HEK293 (cell line): Measurements from ENCODE around the gene CACNA1H.

ENCODE experiments used
- CTCF ChIA-PET: fragments of 350-600 bp; formaldehyde crosslinking; extraction: SDS; loops from one replicate; lab custom pipeline; 2021; ENCODE audit warnings: antibody characterized with exemption; lab: Yijun Ruan, JAX
- POLR2A ChIA-PET: fragments of 300-600 bp; formaldehyde crosslinking; extraction: SDS; loops from one replicate; lab custom pipeline; 2020; ENCODE audit warnings: antibody characterized with exemption, inconsistent platforms; lab: Yijun Ruan, JAX
- H3K27ac ChIP-seq: fragments of 200-500 bp; sonication (Bioruptor generic); 2 replicates; pipeline ENCODE4 v1.5.1; 2014; ENCODE audit warnings: low read depth, low read length, control low read depth, inconsistent platforms; ENCODE audit errors: extremely low read depth
- H3K36me3 ChIP-seq, 2 experiments: fragments of 200-500 bp in 1 of 2; sonication (Bioruptor generic) in 1 of 2; 1 replicate in 1 of 2; 2 replicates in 1 of 2; pipeline ENCODE4 v1.5.1; 2014 to 2017; ENCODE audit warnings: inconsistent platforms in 2 of 2, low read length in 2 of 2; ENCODE audit not compliant: control insufficient read depth in 2 of 2, insufficient read depth in 1 of 2
- H3K4me1 ChIP-seq: fragments of 200-500 bp; sonication (Bioruptor generic); 2 replicates; pipeline ENCODE4 v1.5.1; 2014; ENCODE audit warnings: mild to moderate bottlenecking, low read length, inconsistent platforms; ENCODE audit not compliant: control insufficient read depth, insufficient read depth
- H3K4me3 ChIP-seq: 2 replicates; pipeline ENCODE4 v1.5.1; 2011; ENCODE audit warnings: low read depth, mild to moderate bottlenecking, control low read depth, low read length, moderate library complexity
- H3K9me3 ChIP-seq: fragments of 200-500 bp; sonication (Bioruptor generic); 2 replicates; pipeline ENCODE4 v1.5.1; 2014; ENCODE audit warnings: low read depth, low read length, inconsistent platforms; ENCODE audit not compliant: control insufficient read depth, insufficient read depth
- BCL11B ChIP-seq: fragments of 450-650 bp; formaldehyde crosslinking; IDR thresholded peaks from 2 replicates; pipeline ENCODE4 v1.5.1; 2016; ENCODE audit warnings: low read depth, missing biosample characterization, missing genetic modification characterization
- BCL6B ChIP-seq: fragments of 450-650 bp; formaldehyde crosslinking; IDR thresholded peaks from 2 replicates; pipeline ENCODE4 v1.5.1; 2017; ENCODE audit warnings: missing biosample characterization, missing genetic modification characterization
- INSM2 ChIP-seq: fragments of 450-650 bp; formaldehyde crosslinking; IDR thresholded peaks from 2 replicates; pipeline ENCODE4 v1.5.1; 2016; ENCODE audit warnings: missing biosample characterization, missing genetic modification characterization
- KLF17 ChIP-seq: fragments of 450-650 bp; formaldehyde crosslinking; IDR thresholded peaks from 2 replicates; pipeline ENCODE4 v1.5.1; 2016; ENCODE audit warnings: missing biosample characterization, missing genetic modification characterization
- PRDM10 ChIP-seq: fragments of 450-650 bp; formaldehyde crosslinking; IDR thresholded peaks from 2 replicates; pipeline ENCODE4 v1.5.1; 2016; ENCODE audit warnings: missing biosample characterization, missing genetic modification characterization
- PRDM6 ChIP-seq: fragments of 450-650 bp; formaldehyde crosslinking; IDR thresholded peaks from 2 replicates; pipeline ENCODE4 v1.5.1; 2017; ENCODE audit warnings: missing biosample characterization, missing genetic modification characterization
- ZBTB7A ChIP-seq: fragments of 450-650 bp; formaldehyde crosslinking; IDR thresholded peaks from 2 replicates; pipeline ENCODE4 v1.5.1; 2016; ENCODE audit warnings: low read depth, missing biosample characterization, missing genetic modification characterization
- ZNF140 ChIP-seq: fragments of 450-650 bp; formaldehyde crosslinking; IDR thresholded peaks from 2 replicates; pipeline ENCODE4 v1.5.1; 2016; ENCODE audit warnings: missing biosample characterization, missing genetic modification characterization
- ZNF19 ChIP-seq: fragments of 450-650 bp; formaldehyde crosslinking; IDR thresholded peaks from 2 replicates; pipeline ENCODE4; 2016; ENCODE audit warnings: missing biosample characterization, missing genetic modification characterization, low read depth
- ZNF24 ChIP-seq: fragments of 450-650 bp; formaldehyde crosslinking; IDR thresholded peaks from 2 replicates; pipeline ENCODE4 v1.5.1; 2016; ENCODE audit warnings: missing biosample characterization, missing genetic modification characterization
- ZNF341 ChIP-seq: fragments of 450-650 bp; formaldehyde crosslinking; IDR thresholded peaks from 2 replicates; pipeline ENCODE4; 2016; ENCODE audit warnings: low read depth, missing biosample characterization, missing genetic modification characterization
- ZNF558 ChIP-seq: fragments of 450-650 bp; formaldehyde crosslinking; IDR thresholded peaks from 2 replicates; pipeline ENCODE4 v1.5.1; 2016; ENCODE audit warnings: missing biosample characterization, missing genetic modification characterization
- ZNF677 ChIP-seq: fragments of 450-650 bp; IDR thresholded peaks from 2 replicates; pipeline ENCODE4 v1.5.0; 2018; ENCODE audit warnings: missing biosample characterization, mild to moderate bottlenecking, missing genetic modification characterization, moderate library complexity
- ZNF701 ChIP-seq: fragments of 450-650 bp; formaldehyde crosslinking; IDR thresholded peaks from 2 replicates; pipeline ENCODE4 v1.5.1; 2016; ENCODE audit warnings: missing biosample characterization, missing genetic modification characterization
- ZNF704 ChIP-seq: fragments of 450-650 bp; formaldehyde crosslinking; IDR thresholded peaks from 2 replicates; pipeline ENCODE4 v1.5.1; 2016; ENCODE audit warnings: missing biosample characterization, missing genetic modification characterization
- ZNF768 ChIP-seq: fragments of 450-650 bp; formaldehyde crosslinking; IDR thresholded peaks from 2 replicates; pipeline ENCODE4 v1.5.1; 2018; ENCODE audit warnings: missing biosample characterization, mild to moderate bottlenecking, missing genetic modification characterization
- ZNF843 ChIP-seq: fragments of 450-650 bp; formaldehyde crosslinking; IDR thresholded peaks from 2 replicates; pipeline ENCODE4 v1.5.1; 2016; ENCODE audit warnings: missing biosample characterization, missing genetic modification characterization

The CACNA1H gene

GRCh38 chr16:1144476-1145382 is 8.2 kb upstream of the CACNA1H start:
- ChIA-PET CTCF (interaction anchor here (1.1 kb wide), 1 partner anchor 37 kb away, joined by 3 read pairs; no protein-coding TSS in a partner anchor), POLR2A (no interaction called here)
- Histone ChIP-seq H3K4me3 (no peak overlapping the region), H3K27ac (no peak overlapping the region), H3K36me3 (no peaks in the 10 kb centered on the region), H3K4me1 (no peaks in the 10 kb centered on the region; the same call in 1 of the 2 replicates), H3K9me3 (no peaks in the 10 kb centered on the region)
- no peak for TF ChIP-seq ZNF843
- TF ChIP-seq PRDM10 (tag by site-specific recombination): no peak
- TF ChIP-seq ZNF768 (tag by site-specific recombination): no peak
- no peak for TF ChIP-seq ZNF341 (tag by site-specific recombination)
- TF ChIP-seq ZNF19 (tag by site-specific recombination): no peak
- TF ChIP-seq INSM2 (tag by site-specific recombination): no peak
- no peak for TF ChIP-seq ZNF701 (tag by site-specific recombination)
- TF ChIP-seq ZNF677 (tag by site-specific recombination): no peak
- TF ChIP-seq BCL6B (tag by site-specific recombination): no peak
- TF ChIP-seq ZBTB7A: no peak
- no peak for TF ChIP-seq BCL11B
- no peak for TF ChIP-seq PRDM6 (tag by site-specific recombination)
- TF ChIP-seq ZNF140 (tag by site-specific recombination): no peak
- no peak for TF ChIP-seq KLF17 (tag by site-specific recombination)
- TF ChIP-seq ZNF704 (tag by site-specific recombination): no peak
- no peak for TF ChIP-seq ZNF24 (tag by site-specific recombination)
- no peak for TF ChIP-seq ZNF558 (tag by site-specific recombination)
